ENCODE results near the gene RPL32.

- TF ChIP-seq POLR2A (IDR thresholded peaks at IDR 0.05; ENCODE audit: low read length) = no peak
- no peak for TF ChIP-seq GATA1 (IDR thresholded peaks at IDR 0.05; ENCODE audit: low read depth, low read length)
These were observed 44.9 kb downstream of the RPL32 start, which contains the start of gene CAND2 for GRCh38 chr3:12796171-12797123.

All from erythroblast (primary cell).